Keratinocyte (primary cell): Measurements from ENCODE around the gene BTG4. TPM values are rescaled to one million over a fixed set of nuclear protein-coding genes. Genes with fewer than 3 reads are reported as not detected.

Experiments used
- DNase-seq: peaks from one replicate; pipeline ENCODE4 v3.0.0-alpha.2; 2011; ENCODE audit warnings: low read depth, missing footprints, low spot score
- FAIRE-seq: peaks from 2 replicates; lab custom pipeline; 2011; peaks lifted over from hg19 to GRCh38; lab: Jason Lieb, UNC
- H2AFZ ChIP-seq: 2 replicates; pipeline ENCODE4 v1.6.0; 2012; ENCODE audit warnings: low read length, control low read depth, inconsistent platforms; ENCODE audit not compliant: control insufficient read depth
- H3K27ac ChIP-seq: 2 replicates; pipeline ENCODE4 v1.5.1; 2011; ENCODE audit warnings: low read length; ENCODE audit not compliant: control insufficient read depth, insufficient read depth
- H3K27me3 ChIP-seq: 3 replicates; pipeline ENCODE4 v1.6.0; 2011; ENCODE audit warnings: low read length; ENCODE audit not compliant: control insufficient read depth, insufficient read depth; ENCODE audit errors: extremely low read depth
- H3K36me3 ChIP-seq, 2 experiments: 2 replicates in 1 of 2; 3 replicates in 1 of 2; pipeline ENCODE4 v1.5.1; 2011; ENCODE audit warnings: low read length in 2 of 2, mild to moderate bottlenecking in 1 of 2; ENCODE audit not compliant: control insufficient read depth in 2 of 2, insufficient read depth in 2 of 2; ENCODE audit errors: extremely low read depth in 1 of 2
- H3K4me1 ChIP-seq: 3 replicates; pipeline ENCODE4 v1.5.1; 2011; ENCODE audit warnings: low read length; ENCODE audit not compliant: control insufficient read depth, insufficient read depth; ENCODE audit errors: extremely low read depth
- H3K4me2 ChIP-seq: 3 replicates; pipeline ENCODE4 v1.6.0; 2011; ENCODE audit warnings: low read depth, low read length; ENCODE audit not compliant: control insufficient read depth, insufficient read depth; ENCODE audit errors: extremely low read depth
- H3K4me3 ChIP-seq, 3 experiments: fragments of 200-600 bp in 1 of 3; sonication (generic) in 1 of 3; 2 replicates in 2 of 3; 3 replicates in 1 of 3; pipeline ENCODE4 v1.5.1; 2011 to 2016; ENCODE audit warnings: low read length in 3 of 3, mild to moderate bottlenecking in 3 of 3, control low read depth in 2 of 3, inconsistent platforms in 1 of 3, low read depth in 1 of 3, mixed read lengths in 1 of 3, mixed run types in 1 of 3, moderate library complexity in 1 of 3; ENCODE audit not compliant: control insufficient read depth in 2 of 3, insufficient read depth in 2 of 3; ENCODE audit errors: extremely low read depth in 1 of 3
- H3K79me2 ChIP-seq: 2 replicates; pipeline ENCODE4 v1.6.0; 2012; ENCODE audit warnings: low read length; ENCODE audit not compliant: control insufficient read depth, insufficient read depth
- H3K9ac ChIP-seq: 3 replicates; pipeline ENCODE4 v1.6.0; 2011; ENCODE audit warnings: low read length; ENCODE audit not compliant: control insufficient read depth, insufficient read depth; ENCODE audit errors: extremely low read depth
- H3K9me1 ChIP-seq: 3 replicates; pipeline ENCODE4 v1.6.0; 2011; ENCODE audit warnings: low read length; ENCODE audit not compliant: control insufficient read depth, insufficient read depth; ENCODE audit errors: extremely low read depth
- H3K9me3 ChIP-seq: 2 replicates; pipeline ENCODE4 v1.5.1; 2012; ENCODE audit warnings: low read depth, low read length; ENCODE audit not compliant: control insufficient read depth
- H4K20me1 ChIP-seq: 3 replicates; pipeline ENCODE4 v1.6.0; 2011; ENCODE audit warnings: low read length; ENCODE audit not compliant: control insufficient read depth, insufficient read depth; ENCODE audit errors: extremely low read depth
- EZH2 ChIP-seq: IDR thresholded peaks from one replicate; pipeline ENCODE4 v1.6.1; 2012; ENCODE audit warnings: inconsistent platforms, mild to moderate bottlenecking, low read length, moderate library complexity
- dilution Hi-C: fragments of 300-500 bp; cut with MboI; formaldehyde crosslinking; loops from one replicate; pipeline ENCODE4 v1.7.0; 2020; ENCODE audit warnings: low sequenced_read_pairs; ENCODE audit not compliant: extremely low pct_ligation_motif_present
- polyA plus RNA-seq, 5 experiments: library from polyadenylated mRNA; depleted of rRNA in 3 of 5; stranded (reverse) in 3 of 5; stranded (forward) in 1 of 5; unstranded in 1 of 5; fragments of >200 nt; gene quantifications; 1 replicate in 1 of 5; 2 replicates in 3 of 5; 3 replicates in 1 of 5; pipeline versions ENCODE4 v1.2.1 to v1.2.3, GENCODE V29; 2011 to 2012; ENCODE audit warnings: missing spikeins in 2 of 5, low read depth in 1 of 5, low replicate concordance in 1 of 5
- TF ChIP-seq, protein P1 (sequence below), 3 experiments: IDR thresholded peaks in 1 of 3; conservative IDR thresholded peaks in 1 of 3; optimal IDR thresholded peaks in 1 of 3; 2 replicates in 2 of 3; 3 replicates in 1 of 3; pipeline versions ENCODE3 to v1.5.1; 2011; ENCODE audit warnings: low read length in 3 of 3, mild to moderate bottlenecking in 3 of 3, moderate library complexity in 2 of 3, control low read depth in 1 of 3, inconsistent platforms in 1 of 3; ENCODE audit not compliant: insufficient read depth in 2 of 3; ENCODE audit errors: extremely low read depth in 1 of 3

BTG4 gene
- polyA plus RNA-seq, 1 donor (not counting 4 experiments of a cell fraction or from before 2014, with no cell fraction given): 0.12 TPM

DNA sequence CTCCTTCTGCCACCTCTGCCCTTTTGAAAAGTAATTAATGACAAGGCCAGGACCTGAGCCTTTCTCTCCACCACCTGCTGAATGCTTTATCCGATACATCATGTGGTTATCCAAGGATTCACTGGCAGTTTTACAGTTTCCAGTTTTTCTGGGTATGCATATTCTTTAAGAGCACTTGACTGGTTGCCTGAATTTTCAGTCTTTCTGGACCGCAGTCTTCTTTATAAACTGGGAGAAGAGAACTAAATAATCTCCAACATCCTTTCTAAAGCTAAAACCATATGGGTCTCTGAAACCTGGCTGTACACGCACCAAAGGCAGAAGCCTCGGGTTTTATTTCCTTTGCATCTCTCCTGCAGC, 65.1 kb downstream of the BTG4 start:
- TF ChIP-seq, protein P1, sequence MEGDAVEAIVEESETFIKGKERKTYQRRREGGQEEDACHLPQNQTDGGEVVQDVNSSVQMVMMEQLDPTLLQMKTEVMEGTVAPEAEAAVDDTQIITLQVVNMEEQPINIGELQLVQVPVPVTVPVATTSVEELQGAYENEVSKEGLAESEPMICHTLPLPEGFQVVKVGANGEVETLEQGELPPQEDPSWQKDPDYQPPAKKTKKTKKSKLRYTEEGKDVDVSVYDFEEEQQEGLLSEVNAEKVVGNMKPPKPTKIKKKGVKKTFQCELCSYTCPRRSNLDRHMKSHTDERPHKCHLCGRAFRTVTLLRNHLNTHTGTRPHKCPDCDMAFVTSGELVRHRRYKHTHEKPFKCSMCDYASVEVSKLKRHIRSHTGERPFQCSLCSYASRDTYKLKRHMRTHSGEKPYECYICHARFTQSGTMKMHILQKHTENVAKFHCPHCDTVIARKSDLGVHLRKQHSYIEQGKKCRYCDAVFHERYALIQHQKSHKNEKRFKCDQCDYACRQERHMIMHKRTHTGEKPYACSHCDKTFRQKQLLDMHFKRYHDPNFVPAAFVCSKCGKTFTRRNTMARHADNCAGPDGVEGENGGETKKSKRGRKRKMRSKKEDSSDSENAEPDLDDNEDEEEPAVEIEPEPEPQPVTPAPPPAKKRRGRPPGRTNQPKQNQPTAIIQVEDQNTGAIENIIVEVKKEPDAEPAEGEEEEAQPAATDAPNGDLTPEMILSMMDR (optimal IDR thresholded peaks at IDR 0.05 in 1 of 3, IDR thresholded peaks at IDR 0.05 in 1 of 3, conservative IDR thresholded peaks at IDR 0.05 in 1 of 3; ENCODE audit: extremely low read depth in 1 of 3, insufficient read depth in 2 of 3, low read length in 3 of 3): no peak
- Histone ChIP-seq H4K20me1 (no peaks in the 10 kb centered on the region), H3K9ac (no peak overlapping the region), H3K4me3 (no peak overlapping the region), H3K79me2 (no peaks in the 10 kb centered on the region), H3K36me3 (no peaks in the 10 kb centered on the region), H3K27ac (no peak overlapping the region), H2AFZ (no peak overlapping the region), H3K4me2 (no peak overlapping the region), H3K9me3 (no peaks in the 10 kb centered on the region), H3K9me1 (no peaks in the 10 kb centered on the region), H3K4me1 (no peaks in the 10 kb centered on the region), H3K27me3 (no peaks in the 10 kb centered on the region)
- no peak for FAIRE-seq
- dilution Hi-C loops: loop anchor here (25.0 kb wide), 1 partner anchor 160 kb away; the partner anchor contains the start of gene POU2AF3
- no peak for DNase-seq

GRCh38 chr11:111446404-111447111, 65.6 kb downstream of the BTG4 start:
- Histone ChIP-seq H3K4me3 (no peak overlapping the region), H3K9me3 (no peaks in the 10 kb centered on the region), H3K79me2 (no peaks in the 10 kb centered on the region), H3K36me3 (no peaks in the 10 kb centered on the region), H2AFZ (no peak overlapping the region), H3K9ac (no peak overlapping the region), H3K27ac (no peak overlapping the region), H3K4me2 (no peak overlapping the region), H3K9me1 (no peaks in the 10 kb centered on the region), H3K27me3 (no peaks in the 10 kb centered on the region), H4K20me1 (no peaks in the 10 kb centered on the region), H3K4me1 (no peaks in the 10 kb centered on the region)
- no peak for TF ChIP-seq EZH2
- TF ChIP-seq, protein P1 (optimal IDR thresholded peaks at IDR 0.05 in 1 of 3, IDR thresholded peaks at IDR 0.05 in 1 of 3, conservative IDR thresholded peaks at IDR 0.05 in 1 of 3; ENCODE audit: extremely low read depth in 1 of 3, insufficient read depth in 2 of 3, low read length in 3 of 3): peak; percentile 81 to 98 (median 98)
- dilution Hi-C loops: loop anchor here (25.0 kb wide), 1 partner anchor 159 kb away; the partner anchor contains the start of gene POU2AF3
- peak; percentile 64 for DNase-seq
- FAIRE-seq: peak; percentile 90
